PC-9 (cell line): ENCODE results near the gene GCK. TPM values are rescaled to one million over a fixed set of nuclear protein-coding genes. Genes with fewer than 3 reads are reported as not detected.
"Not testable (repeated sequence)": the region's sequence is repeated elsewhere in the genome, so short reads cannot be mapped to it uniquely, and the experiment has no call there.

Experiments used
- BruUV-seq: library from RNA; stranded (reverse); fragments of 400-500 nt; replicated peaks from 2 replicates; lab custom pipeline; 2021; lab: Mats Ljungman, UMichigan
- CTCF ChIA-PET: fragments of 300-600 bp; sonication (Branson Sonifier 250); formaldehyde crosslinking; loops from one replicate; lab custom pipeline; 2022; ENCODE audit warnings: antibody characterized with exemption; lab: Charles Lee
- POLR2A ChIA-PET: fragments of 300-600 bp; sonication (Branson Sonifier 250); formaldehyde crosslinking; loops from one replicate; lab custom pipeline; 2022; ENCODE audit warnings: antibody characterized with exemption; ENCODE audit not compliant: unreplicated experiment; lab: Charles Lee
- DNase-seq, 2 experiments: peaks; one replicate each; pipeline versions ENCODE4 v3.0.0 to v3.0.0-alpha.2; 2015 to 2022; ENCODE audit warnings: mixed read lengths in 1 of 2
- H2AFZ ChIP-seq: fragments of 200-600 bp; sonication (generic); 2 replicates; pipeline ENCODE4 v1.8.1; 2017; ENCODE audit warnings: antibody characterized with exemption
- H3F3A ChIP-seq: fragments of 200-600 bp; sonication (generic); 2 replicates; pipeline ENCODE4 v1.8.1; 2017; ENCODE audit warnings: antibody characterized with exemption, mild to moderate bottlenecking, low read depth; ENCODE audit not compliant: insufficient read depth
- H3K27ac ChIP-seq: fragments of 200-600 bp; sonication (generic); 2 replicates; pipeline ENCODE4 v1.6.1; 2016; ENCODE audit warnings: mixed run types
- H3K27me3 ChIP-seq: fragments of 200-600 bp; sonication (generic); 2 replicates; pipeline ENCODE4 v1.6.1; 2016; ENCODE audit warnings: low read depth, mixed run types; ENCODE audit not compliant: insufficient read depth
- H3K36me3 ChIP-seq: fragments of 200-600 bp; sonication (generic); 2 replicates; pipeline ENCODE4 v1.6.1; 2016; ENCODE audit warnings: low read depth, mixed run types
- H3K4me1 ChIP-seq: fragments of 200-600 bp; sonication (generic); replicated peaks from 2 replicates; pipeline ENCODE4 v1.6.1; 2016; ENCODE audit warnings: mixed run types; ENCODE audit not compliant: insufficient read depth
- H3K4me2 ChIP-seq: fragments of 200-600 bp; sonication (generic); 2 replicates; pipeline ENCODE4 v1.6.1; 2017; ENCODE audit warnings: mixed run types
- H3K4me3 ChIP-seq: fragments of 200-600 bp; sonication (generic); 2 replicates; pipeline ENCODE4 v1.6.1; 2016; ENCODE audit warnings: mixed run types
- H3K79me2 ChIP-seq: fragments of 200-600 bp; sonication (generic); 2 replicates; pipeline ENCODE4 v1.6.1; 2017; ENCODE audit warnings: low read depth, mixed run types
- H3K9me2 ChIP-seq: fragments of 200-600 bp; sonication (generic); 2 replicates; pipeline ENCODE4 v1.8.1; 2017; ENCODE audit warnings: mild to moderate bottlenecking; ENCODE audit not compliant: insufficient read depth
- H3K9me3 ChIP-seq: fragments of 200-600 bp; sonication (generic); 2 replicates; pipeline ENCODE4 v1.8.1; 2016; ENCODE audit warnings: low read depth; ENCODE audit not compliant: insufficient read depth
- H4K20me1 ChIP-seq: fragments of 200-600 bp; sonication (generic); 2 replicates; pipeline ENCODE4 v1.8.1; 2017; ENCODE audit not compliant: insufficient read depth
- EZH2 ChIP-seq: fragments of 200-600 bp; sonication (generic); IDR thresholded peaks from 2 replicates; pipeline ENCODE4 v1.8.0; 2017; ENCODE audit warnings: antibody characterized with exemption, low read depth
- intact Hi-C: fragments of 100-400 bp; cut with micrococcal nuclease; formaldehyde crosslinking; loops from one replicate; pipeline ENCODE4 v1.10.0; 2022; ENCODE audit not compliant: unreplicated experiment
- total RNA-seq: library from RNA; stranded (reverse); gene quantifications from 2 replicates; pipeline ENCODE4 v1.2.3, GENCODE V29; 2021
- TF ChIP-seq, protein P1 (sequence below): fragments of 200-600 bp; sonication (generic); conservative IDR thresholded peaks from 2 replicates; pipeline ENCODE4 v1.6.1; 2017; ENCODE audit warnings: mixed run types, antibody characterized with exemption, mild to moderate bottlenecking, moderate library complexity

GCK gene
- total RNA-seq, 1 experiment from 2014 or later: not detected

DNA sequence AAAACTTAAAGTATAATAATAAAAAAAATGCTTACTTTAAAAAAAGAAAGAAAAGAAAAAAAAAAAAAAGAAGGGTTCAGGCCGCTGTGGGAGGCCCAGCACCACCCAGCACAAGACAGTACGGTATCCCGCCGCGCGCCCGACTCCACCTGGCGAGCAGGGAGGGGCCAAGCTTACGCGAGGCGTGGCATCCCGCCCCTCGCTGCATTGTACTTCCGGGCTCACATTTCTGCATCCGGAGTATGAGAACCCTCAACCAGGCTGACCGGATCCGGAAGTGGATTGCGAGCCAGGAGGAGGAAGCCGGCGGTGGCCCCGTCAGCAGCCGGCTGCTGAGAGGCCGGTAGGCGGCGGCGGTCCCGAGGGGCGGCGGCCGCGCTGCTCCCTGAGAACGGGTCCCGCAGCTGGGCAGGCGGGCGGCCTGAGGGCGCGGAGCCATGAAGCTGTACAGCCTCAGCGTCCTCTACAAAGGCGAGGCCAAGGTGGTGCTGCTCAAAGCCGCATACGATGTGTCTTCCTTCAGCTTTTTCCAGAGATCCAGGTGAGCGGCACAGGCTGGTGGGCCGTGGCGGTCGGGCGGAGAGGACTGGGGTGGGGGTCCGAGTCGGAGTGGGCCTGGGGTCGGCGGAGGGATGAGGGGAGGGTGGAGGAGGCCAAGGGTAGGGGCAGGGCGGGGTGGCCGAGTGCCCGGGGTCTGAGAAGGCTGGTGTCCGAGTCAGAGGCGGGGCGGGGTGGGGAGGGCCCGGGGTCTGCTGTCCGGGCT is 11.6 kb upstream of the GCK start, which contains the start of gene YKT6:
Gene YKT6 (plus strand): TSS at position 280 of the 763 bp plus-strand sequence. CDS start 158 bp downstream, at position 438.
- Histone ChIP-seq H4K20me1 (peaks cover 30% of the 10 kb centered on the region), H3K4me2 (peak within 1 kb of the TSS; percentile 94), H3K9me3 (no peaks in the 10 kb centered on the region), H3K4me3 (peak within 1 kb of the TSS; percentile 97), H3K27ac (0 out of 2 replicates have a peak within 1 kb of the TSS, but pooled peaks have one; percentile 10), H3K4me1 (peaks cover 9% of the 10 kb centered on the region), H3K36me3 (peaks cover 17% of the 10 kb centered on the region), H2AFZ (peak within 1 kb of the TSS; percentile 85), H3K9me2 (no peaks in the 10 kb centered on the region), H3F3A (no peaks in the 10 kb centered on the region; the same call in 1 of the 2 replicates), H3K27me3 (no peaks in the 10 kb centered on the region), H3K79me2 (peaks cover 41% of the 10 kb centered on the region)
- BruUV-seq: no TSS peak
- ChIA-PET POLR2A (interaction anchor here (0.5 to 0.7 kb wide), 5 partner anchors 37 to 207 kb away, joined by 3 to 13 read pairs (median 4); no protein-coding TSS in a partner anchor), CTCF (interaction anchor here (0.6 to 1.6 kb wide), 6 partner anchors 22 to 772 kb away, joined by 3 to 19 read pairs (median 6); no protein-coding TSS in a partner anchor)
- intact Hi-C loops: loop anchor here (1.0 kb wide), 4 partner anchors 38 to 129 kb away; partner anchors contain the start of genes POLD2 and POLM
- peak; percentile 97 to 98 for DNase-seq
- no peak for TF ChIP-seq EZH2
- TF ChIP-seq, protein P1, sequence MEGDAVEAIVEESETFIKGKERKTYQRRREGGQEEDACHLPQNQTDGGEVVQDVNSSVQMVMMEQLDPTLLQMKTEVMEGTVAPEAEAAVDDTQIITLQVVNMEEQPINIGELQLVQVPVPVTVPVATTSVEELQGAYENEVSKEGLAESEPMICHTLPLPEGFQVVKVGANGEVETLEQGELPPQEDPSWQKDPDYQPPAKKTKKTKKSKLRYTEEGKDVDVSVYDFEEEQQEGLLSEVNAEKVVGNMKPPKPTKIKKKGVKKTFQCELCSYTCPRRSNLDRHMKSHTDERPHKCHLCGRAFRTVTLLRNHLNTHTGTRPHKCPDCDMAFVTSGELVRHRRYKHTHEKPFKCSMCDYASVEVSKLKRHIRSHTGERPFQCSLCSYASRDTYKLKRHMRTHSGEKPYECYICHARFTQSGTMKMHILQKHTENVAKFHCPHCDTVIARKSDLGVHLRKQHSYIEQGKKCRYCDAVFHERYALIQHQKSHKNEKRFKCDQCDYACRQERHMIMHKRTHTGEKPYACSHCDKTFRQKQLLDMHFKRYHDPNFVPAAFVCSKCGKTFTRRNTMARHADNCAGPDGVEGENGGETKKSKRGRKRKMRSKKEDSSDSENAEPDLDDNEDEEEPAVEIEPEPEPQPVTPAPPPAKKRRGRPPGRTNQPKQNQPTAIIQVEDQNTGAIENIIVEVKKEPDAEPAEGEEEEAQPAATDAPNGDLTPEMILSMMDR: peak; percentile 68; the same call in 1 of the 2 replicates

DNA sequence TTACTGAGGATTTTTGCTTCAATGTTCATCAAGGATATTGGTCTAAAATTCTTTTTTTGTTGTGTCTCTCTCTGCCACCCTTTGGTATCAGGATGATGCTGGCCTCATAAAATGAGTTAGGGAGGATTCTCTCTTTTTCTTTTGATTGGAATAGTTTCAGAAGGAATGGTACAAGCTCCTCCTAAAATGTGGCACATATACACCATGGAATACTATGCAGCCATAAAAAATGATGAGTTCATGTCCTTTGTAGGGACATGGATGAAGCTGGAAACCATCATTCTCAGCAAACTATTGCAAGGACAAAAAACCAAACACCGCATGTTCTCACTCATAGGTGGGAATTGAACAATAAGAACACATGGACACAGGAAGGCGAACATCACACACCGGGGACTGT is 10.9 kb upstream of the GCK start:
- H3K4me2 ChIP-seq, H3K9me2 ChIP-seq, H3K36me3 ChIP-seq, H3K27ac ChIP-seq, H3K4me1 ChIP-seq, H3F3A ChIP-seq, H2AFZ ChIP-seq, H3K4me3 ChIP-seq, H3K9me3 ChIP-seq, BruUV-seq, H3K27me3 ChIP-seq, DNase-seq: not testable (repeated sequence)
- Histone ChIP-seq H4K20me1 (peaks cover 30% of the 10 kb centered on the region), H3K79me2 (peaks cover 41% of the 10 kb centered on the region)
- intact Hi-C loops: loop anchor here (1.0 kb wide), 3 partner anchors 77 to 128 kb away; partner anchors contain the start of genes POLD2 and POLM
- POLR2A ChIA-PET: interaction anchor here (0.7 kb wide), 2 partner anchors 36 to 46 kb away, joined by 3 to 7 read pairs; no protein-coding TSS in a partner anchor
- CTCF ChIA-PET: interaction anchor here (0.7 kb wide), 1 partner anchor 286 kb away, joined by 8 read pairs; no protein-coding TSS in a partner anchor

DNA sequence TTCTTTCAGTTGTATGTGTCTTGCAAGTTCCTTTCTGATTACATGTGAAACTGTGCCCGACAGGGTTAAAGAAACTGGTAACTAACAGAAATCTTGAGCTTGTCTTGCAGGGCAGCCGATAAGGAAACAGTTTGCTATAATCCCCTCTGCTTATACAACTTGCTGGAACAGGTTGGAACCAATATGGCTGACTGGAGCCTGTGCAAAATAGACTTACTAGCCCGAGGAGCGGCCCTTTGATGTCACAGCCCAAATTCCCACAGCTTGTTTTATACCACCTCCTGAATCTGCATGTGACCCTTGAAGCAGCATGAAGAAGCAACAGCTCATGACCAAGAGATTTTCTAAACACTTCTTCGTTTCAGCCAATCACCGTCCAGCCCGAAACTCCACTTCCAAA is 8.2 kb upstream of the GCK start:
- Histone ChIP-seq H4K20me1 (peaks cover 10% of the 10 kb centered on the region), H2AFZ (no peak overlapping the region), H3K27ac (no peak overlapping the region), H3K4me1 (peaks cover 5% of the 10 kb centered on the region), H3K79me2 (peaks cover 16% of the 10 kb centered on the region), H3K4me2 (no peak overlapping the region), H3K36me3 (no peaks in the 10 kb centered on the region), H3K27me3 (no peaks in the 10 kb centered on the region), H3K9me2 (no peaks in the 10 kb centered on the region), H3F3A (peaks cover 6% of the 10 kb centered on the region; the same call in 1 of the 2 replicates), H3K4me3 (no peak overlapping the region), H3K9me3 (no peaks in the 10 kb centered on the region)
- ChIA-PET POLR2A (no interaction called here), CTCF (no interaction called here)
- no TSS peak for BruUV-seq
- no peak for DNase-seq
- TF ChIP-seq EZH2: no peak
- TF ChIP-seq, protein P1: no peak
- intact Hi-C loops: no loop called here
